GM12878 (cell line): ENCODE data around the gene ZNF860. TPM values are rescaled to one million over a fixed set of nuclear protein-coding genes. Genes with fewer than 3 reads are reported as not detected.

Source experiments
- ATAC-seq: fragments of 200-7000 bp; cut with Tn5 transposase; 3 replicates; pipeline ENCODE4 v1.9.1; 2020; ENCODE audit warnings: mild to moderate bottlenecking, moderate library complexity
- BruUV-seq: library from RNA; stranded (reverse); fragments of 400-500 nt; replicated peaks from 2 replicates; lab custom pipeline; 2021; lab: Mats Ljungman, UMichigan
- CTCF ChIA-PET: fragments of 300-600 bp; sonication (Branson Sonifier 250); formaldehyde crosslinking; extraction: SDS; loops from one replicate; lab custom pipeline; 2021; ENCODE audit warnings: inconsistent platforms; lab: Yijun Ruan, JAX
- POLR2A ChIA-PET: fragments of 350-600 bp; formaldehyde crosslinking; extraction: SDS; loops from one replicate; lab custom pipeline; 2021; ENCODE audit warnings: inconsistent platforms; lab: Charles Lee
- RAD21 ChIA-PET: fragments of 300-600 bp; sonication (Branson Sonifier 250); formaldehyde crosslinking; loops from one replicate; lab custom pipeline; 2023; ENCODE audit warnings: antibody characterized with exemption; ENCODE audit not compliant: unreplicated experiment; lab: Charles Lee
- SMC1A ChIA-PET: fragments of 300-600 bp; sonication (Branson Sonifier 250); formaldehyde crosslinking; loops from one replicate; lab custom pipeline; 2023; ENCODE audit not compliant: unreplicated experiment, uncharacterized antibody; lab: Charles Lee
- DNase-seq: peaks from one replicate; pipeline ENCODE4 v3.0.0-alpha.2; 2011; ENCODE audit warnings: low read depth, low spot score
- FAIRE-seq: peaks from 3 replicates; lab custom pipeline; 2011; peaks lifted over from hg19 to GRCh38; lab: Jason Lieb, UNC
- H2AFZ ChIP-seq: 2 replicates; pipeline ENCODE4 v1.6.0; 2011; ENCODE audit warnings: low read depth, low read length, control low read depth; ENCODE audit not compliant: control insufficient read depth
- H3K27ac ChIP-seq: 2 replicates; pipeline ENCODE4 v1.5.1; 2011; ENCODE audit warnings: control low read depth; ENCODE audit not compliant: control insufficient read depth, insufficient read depth
- H3K27me3 ChIP-seq, 2 experiments: replicated peaks in 1 of 2; 2 replicates each; pipeline versions ENCODE4 v1.6.0 to v1.6.1; 2011; ENCODE audit warnings: low read length in 1 of 2; ENCODE audit not compliant: control insufficient read depth in 2 of 2, insufficient read depth in 2 of 2
- H3K36me3 ChIP-seq, 2 experiments: 2 replicates each; pipeline ENCODE4 v1.5.1; 2011; ENCODE audit warnings: low read length in 1 of 2; ENCODE audit not compliant: control insufficient read depth in 2 of 2, insufficient read depth in 2 of 2
- H3K4me1 ChIP-seq: 2 replicates; pipeline ENCODE4 v1.6.1; 2011; ENCODE audit warnings: mild to moderate bottlenecking, low read length, moderate library complexity, mixed read lengths; ENCODE audit not compliant: control insufficient read depth, insufficient read depth
- H3K4me2 ChIP-seq: 2 replicates; pipeline ENCODE4 v1.6.0; 2011; ENCODE audit warnings: control low read depth; ENCODE audit not compliant: control insufficient read depth, insufficient read depth
- H3K4me3 ChIP-seq: fragments of 200-600 bp; sonication (generic); 2 replicates; pipeline ENCODE4 v1.5.1; 2016
- H3K79me2 ChIP-seq: 2 replicates; pipeline ENCODE4 v1.6.0; 2011; ENCODE audit warnings: low read length; ENCODE audit not compliant: control insufficient read depth, insufficient read depth
- H3K9ac ChIP-seq: 2 replicates; pipeline ENCODE4 v1.8.0; 2011; ENCODE audit warnings: low read length, control low read depth, mixed read lengths; ENCODE audit not compliant: control insufficient read depth, insufficient read depth
- H3K9me3 ChIP-seq: replicated peaks from 3 replicates; pipeline ENCODE4 v1.5.1; 2011; ENCODE audit warnings: mild to moderate bottlenecking, low read length; ENCODE audit not compliant: control insufficient read depth, insufficient read depth
- H4K20me1 ChIP-seq: 2 replicates; pipeline ENCODE4 v1.6.0; 2011; ENCODE audit not compliant: control insufficient read depth, insufficient read depth
- BCL11A ChIP-seq: IDR thresholded peaks from 2 replicates; pipeline ENCODE4 v1.6.1; 2011; ENCODE audit warnings: low read depth, low read length
- FOS ChIP-seq: IDR thresholded peaks from 3 replicates; pipeline ENCODE4 v1.6.1; 2011; ENCODE audit warnings: borderline replicate concordance; ENCODE audit not compliant: insufficient read length; ENCODE audit errors: extremely low read depth
- NFYB ChIP-seq: IDR thresholded peaks from 2 replicates; pipeline ENCODE4 v1.6.1; 2011; ENCODE audit warnings: low read depth, mild to moderate bottlenecking, low read length, improper control_type of control experiment, moderate library complexity; ENCODE audit not compliant: insufficient read depth
- PAX5 ChIP-seq: IDR thresholded peaks from 2 replicates; pipeline ENCODE4 v1.6.1; 2011; ENCODE audit warnings: low read depth, low read length, borderline replicate concordance
- POLR2A ChIP-seq: IDR thresholded peaks from 2 replicates; pipeline ENCODE4 v1.6.1; 2011; ENCODE audit warnings: low read depth, mild to moderate bottlenecking, low read length
- POLR2AphosphoS2 ChIP-seq: IDR thresholded peaks from 2 replicates; pipeline ENCODE4 v1.6.1; 2011; ENCODE audit warnings: low read depth, mild to moderate bottlenecking, low read length, improper control_type of control experiment, moderate library complexity
- RUNX3 ChIP-seq: IDR thresholded peaks from 2 replicates; pipeline ENCODE4 v1.6.1; 2012; ENCODE audit warnings: low read length, inconsistent platforms
- SMAD5 ChIP-seq: IDR thresholded peaks from 2 replicates; pipeline ENCODE4 v1.6.1; 2016; ENCODE audit warnings: antibody characterized with exemption, low read depth
- SMC3 ChIP-seq: IDR thresholded peaks from 2 replicates; pipeline ENCODE4 v1.6.1; 2011; ENCODE audit warnings: low read length, improper control_type of control experiment, borderline replicate concordance
- STAT3 ChIP-seq: IDR thresholded peaks from 2 replicates; pipeline ENCODE4 v1.6.1; 2011; ENCODE audit warnings: low read depth, low read length, improper control_type of control experiment
- SUZ12 ChIP-seq: fragments of 200-600 bp; sonication (generic); IDR thresholded peaks from one replicate; pipeline ENCODE4 v1.6.1; 2018; ENCODE audit warnings: antibody characterized with exemption, mild to moderate bottlenecking; ENCODE audit not compliant: unreplicated experiment
- WGBS: methylation state at CpG from one replicate; pipeline ENCODE4 v1.1.6; 2016; ENCODE audit warnings: low lambda C conversion rate; ENCODE audit not compliant: insufficient replicate concordance, insufficient coverage; ENCODE audit errors: missing lambda C conversion rate; 5-methylcytosine and 5-hydroxymethylcytosine counted together
- in situ Hi-C: fragments of 300-500 bp; cut with MboI; formaldehyde crosslinking; loops from 9 replicates; pipeline ENCODE4 v1.14.3; 2018; ENCODE audit warnings: mixed read lengths
- intact Hi-C: fragments of 100-400 bp; cut with micrococcal nuclease; formaldehyde crosslinking; loops from one replicate; pipeline ENCODE4 v1.14.2; 2022; ENCODE audit not compliant: unreplicated experiment
- polyA plus RNA-seq, 11 experiments: library from polyadenylated mRNA; depleted of rRNA in 4 of 11; unstranded in 6 of 11; stranded (reverse) in 5 of 11; fragments of >200 nt; fragmentation: Nextera tagmentation in 4 of 11; fragmentation: Illumina TruSeq in 1 of 11; extraction: Ambion mirVana in 4 of 11; extraction: Trizol in 1 of 11; gene quantifications; 1 replicate in 1 of 11; 2 replicates in 10 of 11; pipeline versions ENCODE4 v1.2.1 to v1.2.3, GENCODE V29; 2011 to 2016; ENCODE audit warnings: inconsistent platforms in 2 of 11, missing spikeins in 2 of 11, low read depth in 1 of 11
- total RNA-seq, 4 experiments: library from RNA; depleted of rRNA in 3 of 4; stranded (reverse); fragments of >200 nt in 3 of 4; fragmentation: Illumina TruSeq in 1 of 4; extraction: Trizol in 1 of 4; gene quantifications; 2 replicates each; pipeline versions ENCODE4 v1.2.1 to v1.2.3, GENCODE V29; 2013 to 2021
- TF ChIP-seq, protein P1 (sequence below): IDR thresholded peaks from 2 replicates; pipeline ENCODE4 v1.6.1; 2012; ENCODE audit warnings: low read depth, low read length, improper control_type of control experiment
- TF ChIP-seq, protein P2 (sequence below): fragments of 450-650 bp; IDR thresholded peaks from 2 replicates; pipeline ENCODE4 v1.6.1; 2017; ENCODE audit warnings: mild to moderate bottlenecking, low read depth, inconsistent platforms; ENCODE audit not compliant: poor library complexity, severe bottlenecking
- TF ChIP-seq, protein P3 (sequence below): fragments of 150-350 bp; IDR thresholded peaks from 2 replicates; pipeline ENCODE4 v1.6.1; 2014; ENCODE audit warnings: mild to moderate bottlenecking, low read depth, low read length

The ZNF860 gene
- total and polyA plus RNA-seq, 10 of the 15 experiments (the other 5 are each of a cell fraction or from before 2014, with no cell fraction given): not detected

DNA sequence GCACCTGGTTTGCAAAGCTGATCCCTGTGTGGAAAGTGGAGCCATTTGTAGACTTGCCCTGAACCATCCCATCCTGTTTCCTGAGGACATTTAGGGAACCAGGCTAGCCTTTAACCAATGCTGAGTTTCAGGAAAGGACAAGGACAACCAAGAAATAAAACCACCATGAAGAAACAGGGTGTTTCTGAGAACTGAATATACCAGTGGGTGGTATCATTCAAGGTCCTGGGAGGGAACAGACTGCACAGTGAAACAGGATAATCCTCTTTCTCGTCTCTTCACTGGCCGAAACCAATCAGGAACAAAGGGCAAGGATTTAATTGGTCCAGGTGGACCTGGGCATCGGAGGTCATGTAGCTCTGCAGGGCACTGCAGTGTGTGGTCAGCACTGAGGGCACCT is 21.8 kb downstream of the ZNF860 start:
- Histone ChIP-seq H3K4me3 (no peak overlapping the region), H3K9me3 (no peaks in the 10 kb centered on the region), H2AFZ (no peak overlapping the region), H3K27me3 (no peaks in the 10 kb centered on the region), H4K20me1 (no peaks in the 10 kb centered on the region; the same call in 1 of the 2 replicates), H3K4me2 (no peak overlapping the region), H3K27ac (no peak overlapping the region), H3K36me3 (no peaks in the 10 kb centered on the region), H3K79me2 (no peaks in the 10 kb centered on the region), H3K4me1 (no peaks in the 10 kb centered on the region), H3K9ac (no peak overlapping the region)
- DNase-seq (no peak), FAIRE-seq (no peak), ATAC-seq (no peak)
- SMC1A ChIA-PET: no interaction called here
- in situ Hi-C loops (no loop called here), intact Hi-C loops (no loop called here)
- no peak for TF ChIP-seq BCL11A
- TF ChIP-seq, protein P1, sequence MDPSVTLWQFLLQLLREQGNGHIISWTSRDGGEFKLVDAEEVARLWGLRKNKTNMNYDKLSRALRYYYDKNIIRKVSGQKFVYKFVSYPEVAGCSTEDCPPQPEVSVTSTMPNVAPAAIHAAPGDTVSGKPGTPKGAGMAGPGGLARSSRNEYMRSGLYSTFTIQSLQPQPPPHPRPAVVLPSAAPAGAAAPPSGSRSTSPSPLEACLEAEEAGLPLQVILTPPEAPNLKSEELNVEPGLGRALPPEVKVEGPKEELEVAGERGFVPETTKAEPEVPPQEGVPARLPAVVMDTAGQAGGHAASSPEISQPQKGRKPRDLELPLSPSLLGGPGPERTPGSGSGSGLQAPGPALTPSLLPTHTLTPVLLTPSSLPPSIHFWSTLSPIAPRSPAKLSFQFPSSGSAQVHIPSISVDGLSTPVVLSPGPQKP: no peak
- CTCF ChIA-PET: no interaction called here
- no TSS peak for BruUV-seq
- WGBS: 69% methylated on average over 3 of the region's 3 CpGs
- RAD21 ChIA-PET: no interaction called here
- POLR2A ChIA-PET: no interaction called here

DNA sequence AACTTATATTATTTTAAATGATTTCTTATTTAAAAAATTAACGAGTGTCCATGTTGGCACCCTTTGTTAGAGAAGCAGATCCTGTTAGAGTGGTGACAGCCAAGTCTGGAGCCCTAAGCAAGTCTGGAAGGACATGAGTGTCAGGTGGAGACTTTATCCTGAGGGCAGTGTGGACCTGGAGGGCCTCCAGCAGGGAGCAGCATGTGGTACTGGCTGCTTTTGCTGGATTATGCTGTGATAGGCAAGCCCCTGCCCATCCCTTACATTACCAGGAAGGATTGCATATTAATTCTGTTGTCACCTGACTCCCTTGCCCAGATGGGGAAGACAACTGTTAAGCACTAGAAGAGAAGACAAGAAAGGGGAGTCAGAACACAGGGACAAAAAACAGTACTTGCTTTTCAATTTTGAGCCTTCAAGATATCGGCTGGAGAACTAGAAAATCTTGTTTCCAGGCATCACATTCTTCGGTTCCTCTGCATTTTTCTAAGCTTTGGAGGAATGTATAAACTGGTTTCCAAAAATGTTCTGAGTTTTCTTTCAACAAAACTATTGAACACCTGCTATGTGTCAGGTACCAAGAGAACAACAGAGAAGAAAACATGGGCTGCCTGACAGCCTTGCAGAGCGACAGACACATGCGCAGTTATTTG is 22.7 kb downstream of the ZNF860 start:
- 32% methylated on average over 5 of the region's 5 CpGs for WGBS
- no peak overlapping the region for H2AFZ ChIP-seq
- H3K4me2 ChIP-seq: no peak overlapping the region
- FAIRE-seq (no peak), ATAC-seq (no peak), DNase-seq (no peak)
- BruUV-seq: no TSS peak
- H3K9ac ChIP-seq: no peak overlapping the region
- H3K27me3 ChIP-seq: no peaks in the 10 kb centered on the region
- RAD21 ChIA-PET: no interaction called here
- in situ Hi-C loops (no loop called here), intact Hi-C loops (no loop called here)
- POLR2A ChIA-PET: no interaction called here
- SMC1A ChIA-PET: no interaction called here
- no peak overlapping the region for H3K4me3 ChIP-seq
- no peaks in the 10 kb centered on the region; the same call in 1 of the 2 replicates for H4K20me1 ChIP-seq
- no peaks in the 10 kb centered on the region for H3K36me3 ChIP-seq
- no peaks in the 10 kb centered on the region for H3K79me2 ChIP-seq
- CTCF ChIA-PET: no interaction called here
- H3K9me3 ChIP-seq: no peaks in the 10 kb centered on the region
- no peak overlapping the region for H3K27ac ChIP-seq
- no peaks in the 10 kb centered on the region for H3K4me1 ChIP-seq
- TF ChIP-seq, protein P2, sequence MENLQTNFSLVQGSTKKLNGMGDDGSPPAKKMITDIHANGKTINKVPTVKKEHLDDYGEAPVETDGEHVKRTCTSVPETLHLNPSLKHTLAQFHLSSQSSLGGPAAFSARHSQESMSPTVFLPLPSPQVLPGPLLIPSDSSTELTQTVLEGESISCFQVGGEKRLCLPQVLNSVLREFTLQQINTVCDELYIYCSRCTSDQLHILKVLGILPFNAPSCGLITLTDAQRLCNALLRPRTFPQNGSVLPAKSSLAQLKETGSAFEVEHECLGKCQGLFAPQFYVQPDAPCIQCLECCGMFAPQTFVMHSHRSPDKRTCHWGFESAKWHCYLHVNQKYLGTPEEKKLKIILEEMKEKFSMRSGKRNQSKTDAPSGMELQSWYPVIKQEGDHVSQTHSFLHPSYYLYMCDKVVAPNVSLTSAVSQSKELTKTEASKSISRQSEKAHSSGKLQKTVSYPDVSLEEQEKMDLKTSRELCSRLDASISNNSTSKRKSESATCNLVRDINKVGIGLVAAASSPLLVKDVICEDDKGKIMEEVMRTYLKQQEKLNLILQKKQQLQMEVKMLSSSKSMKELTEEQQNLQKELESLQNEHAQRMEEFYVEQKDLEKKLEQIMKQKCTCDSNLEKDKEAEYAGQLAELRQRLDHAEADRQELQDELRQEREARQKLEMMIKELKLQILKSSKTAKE: no peak
- no peak for TF ChIP-seq FOS
- no peak for TF ChIP-seq RUNX3
- TF ChIP-seq SMAD5: no peak
- TF ChIP-seq, protein P3, sequence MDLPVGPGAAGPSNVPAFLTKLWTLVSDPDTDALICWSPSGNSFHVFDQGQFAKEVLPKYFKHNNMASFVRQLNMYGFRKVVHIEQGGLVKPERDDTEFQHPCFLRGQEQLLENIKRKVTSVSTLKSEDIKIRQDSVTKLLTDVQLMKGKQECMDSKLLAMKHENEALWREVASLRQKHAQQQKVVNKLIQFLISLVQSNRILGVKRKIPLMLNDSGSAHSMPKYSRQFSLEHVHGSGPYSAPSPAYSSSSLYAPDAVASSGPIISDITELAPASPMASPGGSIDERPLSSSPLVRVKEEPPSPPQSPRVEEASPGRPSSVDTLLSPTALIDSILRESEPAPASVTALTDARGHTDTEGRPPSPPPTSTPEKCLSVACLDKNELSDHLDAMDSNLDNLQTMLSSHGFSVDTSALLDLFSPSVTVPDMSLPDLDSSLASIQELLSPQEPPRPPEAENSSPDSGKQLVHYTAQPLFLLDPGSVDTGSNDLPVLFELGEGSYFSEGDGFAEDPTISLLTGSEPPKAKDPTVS: no peak
- no peak for TF ChIP-seq SMC3
- no peak for TF ChIP-seq SUZ12
- no peak for TF ChIP-seq POLR2AphosphoS2
- no peak for TF ChIP-seq NFYB
- no peak for TF ChIP-seq POLR2A
- TF ChIP-seq STAT3: no peak
- no peak for TF ChIP-seq PAX5
